BJ (cell line): ENCODE measurements around the gene TOX3. TPM values are rescaled to one million over a fixed set of nuclear protein-coding genes. Genes with fewer than 3 reads are reported as not detected.

ENCODE experiments used
- CTCF ChIA-PET: fragments of 350-600 bp; formaldehyde crosslinking; extraction: SDS; loops from one replicate; lab custom pipeline; 2021; ENCODE audit warnings: antibody characterized with exemption, inconsistent platforms; lab: Yijun Ruan, JAX
- POLR2A ChIA-PET: fragments of 300-600 bp; sonication (Branson Sonifier 250); formaldehyde crosslinking; extraction: SDS; loops from one replicate; lab custom pipeline; 2021; ENCODE audit warnings: antibody characterized with exemption; lab: Charles Lee
- DNase-seq: peaks from one replicate; pipeline ENCODE4 v3.0.0-alpha.2; 2011; ENCODE audit warnings: low read depth
- H3K27me3 ChIP-seq: 2 replicates; pipeline ENCODE4 v1.6.0; 2011; ENCODE audit warnings: low read length; ENCODE audit not compliant: control insufficient read depth, insufficient read depth
- H3K36me3 ChIP-seq: 2 replicates; pipeline ENCODE4 v1.5.1; 2011; ENCODE audit warnings: low read length; ENCODE audit not compliant: control insufficient read depth, insufficient read depth
- H3K4me3 ChIP-seq: 2 replicates; pipeline ENCODE4 v1.5.1; 2011; ENCODE audit warnings: low read depth, mild to moderate bottlenecking, control low read depth, low read length
- polyA plus RNA-seq: library from polyadenylated mRNA; depleted of rRNA; stranded (reverse); fragments of >200 nt; gene quantifications from 2 replicates; pipeline ENCODE4 v1.2.3, GENCODE V29; 2011
- TF ChIP-seq, protein P1 (sequence below): IDR thresholded peaks from 2 replicates; pipeline ENCODE4 v1.5.1; 2011; ENCODE audit warnings: low read depth, mild to moderate bottlenecking, control low read depth, inconsistent platforms, low read length, moderate library complexity; ENCODE audit not compliant: insufficient read depth

TOX3 gene
- polyA plus RNA-seq, 1 experiment: not detected

DNA sequence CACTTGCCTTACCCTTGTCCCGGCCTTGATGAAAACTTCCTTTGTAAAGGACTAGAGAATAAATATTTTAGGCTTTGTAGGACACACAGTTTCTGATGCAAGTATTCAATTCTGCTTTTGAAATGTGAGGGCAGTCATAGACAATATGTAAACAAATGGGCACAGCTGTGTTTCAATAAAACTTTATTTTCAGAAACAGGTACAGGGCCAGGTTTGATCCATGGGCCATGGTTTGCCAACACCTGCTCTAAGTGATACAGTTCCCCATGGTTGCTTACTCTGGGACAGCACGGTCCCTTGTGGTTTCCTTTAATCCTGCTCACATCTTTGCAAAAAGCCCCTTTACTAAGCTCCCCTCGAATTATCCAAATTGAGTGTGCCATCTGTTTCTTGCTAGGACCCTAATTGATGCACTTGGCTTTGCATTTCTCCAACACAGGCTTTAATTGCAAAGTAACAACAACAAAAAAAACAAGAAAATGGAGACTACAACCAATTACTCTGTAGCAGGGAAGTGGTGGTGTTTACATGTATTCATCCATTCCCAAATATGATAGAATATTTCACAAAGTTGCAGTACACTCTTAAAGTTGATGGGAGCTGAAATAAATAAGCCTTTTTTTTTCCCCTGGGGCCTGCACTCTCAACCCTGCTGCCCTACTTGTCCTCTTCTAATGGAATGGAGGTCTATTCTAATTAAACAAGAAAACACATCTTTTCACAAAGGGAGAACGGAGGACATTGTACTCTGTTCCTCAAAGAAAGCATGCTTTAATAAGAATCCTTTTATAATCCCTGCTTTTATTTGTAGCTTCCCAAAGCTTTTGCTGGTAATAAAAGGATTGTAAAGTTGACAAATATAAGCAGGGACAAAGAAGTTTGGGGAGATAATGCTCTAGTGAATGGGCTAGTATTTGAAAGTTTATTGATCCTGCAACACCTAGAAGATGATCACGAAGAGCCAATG lies 37.7 kb upstream of the TOX3 start:
- H3K4me3 ChIP-seq: no peak overlapping the region
- ChIA-PET POLR2A (no interaction called here), CTCF (no interaction called here)
- no peaks in the 10 kb centered on the region for H3K36me3 ChIP-seq
- no peak for DNase-seq
- no peaks in the 10 kb centered on the region for H3K27me3 ChIP-seq
- TF ChIP-seq, protein P1, sequence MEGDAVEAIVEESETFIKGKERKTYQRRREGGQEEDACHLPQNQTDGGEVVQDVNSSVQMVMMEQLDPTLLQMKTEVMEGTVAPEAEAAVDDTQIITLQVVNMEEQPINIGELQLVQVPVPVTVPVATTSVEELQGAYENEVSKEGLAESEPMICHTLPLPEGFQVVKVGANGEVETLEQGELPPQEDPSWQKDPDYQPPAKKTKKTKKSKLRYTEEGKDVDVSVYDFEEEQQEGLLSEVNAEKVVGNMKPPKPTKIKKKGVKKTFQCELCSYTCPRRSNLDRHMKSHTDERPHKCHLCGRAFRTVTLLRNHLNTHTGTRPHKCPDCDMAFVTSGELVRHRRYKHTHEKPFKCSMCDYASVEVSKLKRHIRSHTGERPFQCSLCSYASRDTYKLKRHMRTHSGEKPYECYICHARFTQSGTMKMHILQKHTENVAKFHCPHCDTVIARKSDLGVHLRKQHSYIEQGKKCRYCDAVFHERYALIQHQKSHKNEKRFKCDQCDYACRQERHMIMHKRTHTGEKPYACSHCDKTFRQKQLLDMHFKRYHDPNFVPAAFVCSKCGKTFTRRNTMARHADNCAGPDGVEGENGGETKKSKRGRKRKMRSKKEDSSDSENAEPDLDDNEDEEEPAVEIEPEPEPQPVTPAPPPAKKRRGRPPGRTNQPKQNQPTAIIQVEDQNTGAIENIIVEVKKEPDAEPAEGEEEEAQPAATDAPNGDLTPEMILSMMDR: no peak

DNA sequence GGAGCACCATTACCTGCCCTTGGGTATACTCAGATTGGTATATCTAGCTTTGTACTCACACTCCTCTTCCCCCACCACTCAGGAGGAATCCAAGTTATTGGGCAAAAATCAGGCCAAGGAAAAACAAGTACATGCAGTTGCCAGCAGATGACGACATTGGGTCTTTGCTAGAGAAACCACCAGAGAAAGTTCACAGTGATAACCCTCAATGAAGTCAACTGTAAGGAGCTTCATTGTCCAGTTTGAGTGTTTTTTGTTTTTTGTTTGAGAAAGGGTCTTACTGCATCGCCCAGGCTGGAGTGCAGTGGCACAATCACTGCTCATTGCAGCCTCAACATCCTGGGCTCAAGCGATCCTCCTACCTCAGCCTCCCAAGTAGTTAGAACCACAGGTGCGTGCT lies 34.6 kb upstream of the TOX3 start:
- DNase-seq: no peak
- Histone ChIP-seq H3K4me3 (no peak overlapping the region), H3K36me3 (no peaks in the 10 kb centered on the region), H3K27me3 (no peaks in the 10 kb centered on the region)
- ChIA-PET POLR2A (no interaction called here), CTCF (no interaction called here)
- TF ChIP-seq, protein P1: no peak

DNA sequence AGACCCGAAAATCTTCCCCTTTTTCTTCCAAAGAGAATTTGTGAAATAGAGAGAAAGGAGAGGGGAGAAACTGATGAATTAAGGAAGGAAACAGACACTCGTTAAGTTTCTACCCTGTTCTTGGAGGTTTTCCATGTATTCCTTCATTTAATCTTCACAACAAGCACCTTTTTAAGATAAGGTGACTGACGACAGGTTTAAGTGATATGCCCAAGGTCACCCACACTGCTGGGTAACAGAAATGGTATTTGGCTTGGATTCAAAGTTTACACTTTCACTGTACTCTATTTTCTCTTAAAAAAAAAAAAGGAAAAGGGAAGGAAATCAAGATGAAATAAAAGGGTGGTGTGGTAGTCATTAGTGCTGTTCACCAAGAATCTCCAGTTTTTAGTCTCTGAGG lies 33.5 kb upstream of the TOX3 start:
- TF ChIP-seq, protein P1: no peak
- no peak for DNase-seq
- Histone ChIP-seq H3K27me3 (no peaks in the 10 kb centered on the region), H3K36me3 (no peaks in the 10 kb centered on the region), H3K4me3 (no peak overlapping the region)
- ChIA-PET POLR2A (no interaction called here), CTCF (no interaction called here)

DNA sequence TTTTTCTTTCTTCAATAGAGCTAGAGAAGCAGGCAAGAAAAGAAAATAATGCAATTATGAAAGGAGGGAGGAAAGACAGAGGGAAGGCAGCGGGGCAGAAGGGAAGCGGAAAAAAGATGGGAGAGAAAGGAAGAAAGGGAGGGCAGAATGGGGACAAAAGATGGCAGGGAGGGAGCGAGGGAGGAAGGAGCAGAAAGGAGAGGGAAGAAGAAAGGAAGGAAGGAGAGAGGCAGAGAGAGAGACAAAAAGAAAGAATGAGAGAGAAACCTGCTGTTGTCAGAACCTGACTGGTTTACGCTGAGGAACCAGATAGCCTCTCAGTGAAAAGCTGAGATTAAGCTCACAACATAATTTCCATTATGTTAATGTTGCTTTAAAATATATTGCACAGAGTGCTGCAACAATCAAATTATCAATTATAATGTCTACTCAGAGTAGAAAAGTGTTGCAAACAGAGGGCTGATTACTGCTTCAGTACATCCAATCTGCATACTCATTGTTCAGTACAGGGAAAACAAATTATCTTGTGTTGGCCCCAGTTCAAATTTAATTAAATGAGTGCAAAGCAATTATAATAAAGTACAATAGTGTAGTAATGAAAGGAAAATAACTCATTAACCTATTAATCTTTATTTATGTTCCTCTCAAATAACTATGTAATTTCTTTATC lies 32.0 kb upstream of the TOX3 start:
- no peaks in the 10 kb centered on the region for H3K36me3 ChIP-seq
- DNase-seq: no peak
- ChIA-PET POLR2A (no interaction called here), CTCF (no interaction called here)
- no peaks in the 10 kb centered on the region for H3K27me3 ChIP-seq
- H3K4me3 ChIP-seq: no peak overlapping the region
- TF ChIP-seq, protein P1: no peak
